Activated T-helper 1 cell treated with Interleukin-2 at 50 U/mL for 16 hours (primary cell): ENCODE measurements around the gene MRPS9.

ENCODE experiments used
- DNase-seq: peaks from one replicate; pipeline ENCODE4 v3.0.0-alpha.2; 2020; ENCODE audit warnings: low read depth

The MRPS9 gene

GRCh38 chr2:105037572-105038382 is at the start of gene MRPS9:
Gene MRPS9 (plus strand): TSS chr2:105038069. CDS start chr2:105038093, 24 bp downstream.
- peak; percentile 96 for DNase-seq

- DNase-seq: no peak
Measured at GRCh38 chr2:105005181-105005951, 32.5 kb upstream of the MRPS9 start.

GRCh38 chr2:105007367-105007766 is 30.5 kb upstream of the MRPS9 start:
- no peak for DNase-seq

GRCh38 chr2:105032476-105032875 is 5.4 kb upstream of the MRPS9 start:
- DNase-seq: no peak

GRCh38 chr2:105034170-105034569 is 3.7 kb upstream of the MRPS9 start:
- DNase-seq: no peak

GRCh38 chr2:105038383-105039061 is 653 bp downstream of the MRPS9 start:
- DNase-seq: no peak

GRCh38 chr2:105039559-105039958 is 1.7 kb downstream of the MRPS9 start:
- no peak for DNase-seq

GRCh38 chr2:105042189-105042588 is 4.3 kb downstream of the MRPS9 start:
- DNase-seq: no peak

GRCh38 chr2:105052773-105053172 is 14.9 kb downstream of the MRPS9 start:
- DNase-seq: no peak

GRCh38 chr2:105055613-105056012 is 17.7 kb downstream of the MRPS9 start:
- DNase-seq: no peak

- no peak for DNase-seq
Measured at GRCh38 chr2:105056245-105056644, 18.4 kb downstream of the MRPS9 start.

- DNase-seq: no peak
Measured at GRCh38 chr2:105057005-105057404, 19.1 kb downstream of the MRPS9 start.

- no peak for DNase-seq
Measured at GRCh38 chr2:105061560-105061959, 23.7 kb downstream of the MRPS9 start.

GRCh38 chr2:105062158-105062557 is 24.3 kb downstream of the MRPS9 start:
- DNase-seq: no peak

- DNase-seq: no peak
Measured at GRCh38 chr2:105068387-105068786, 30.5 kb downstream of the MRPS9 start.

GRCh38 chr2:105068875-105069274 is 31.0 kb downstream of the MRPS9 start:
- no peak for DNase-seq

GRCh38 chr2:105070010-105070865 is 32.4 kb downstream of the MRPS9 start:
- no peak for DNase-seq

GRCh38 chr2:105071379-105071778 is 33.5 kb downstream of the MRPS9 start:
- DNase-seq: no peak

- no peak for DNase-seq
Measured at GRCh38 chr2:105072039-105072438, 34.2 kb downstream of the MRPS9 start.

GRCh38 chr2:105073591-105073990 is 35.7 kb downstream of the MRPS9 start:
- DNase-seq: no peak

GRCh38 chr2:105076121-105076520 is 38.3 kb downstream of the MRPS9 start:
- no peak for DNase-seq
